NCI-H460 (cell line): ENCODE measurements around the gene APOBEC3B. TPM values are rescaled to one million over a fixed set of nuclear protein-coding genes. Genes with fewer than 3 reads are reported as not detected.
"Not testable (repeated sequence)": the region's sequence is repeated elsewhere in the genome, so short reads cannot be mapped to it uniquely, and the experiment has no call there.

Experiments
- DNase-seq: peaks from one replicate; pipeline ENCODE4 v3.0.0-alpha.2; 2016; ENCODE audit warnings: low read depth; ENCODE audit errors: extremely low read depth
- total RNA-seq: library from RNA; depleted of rRNA; stranded (reverse); fragments of >200 nt; shearing (Covaris generic); gene quantifications from 2 replicates; pipeline ENCODE4 v1.2.3, GENCODE V29; 2014; rRNA removed

Gene APOBEC3B
- total RNA-seq, 1 experiment from 2014 or later = 5.1 TPM

DNA sequence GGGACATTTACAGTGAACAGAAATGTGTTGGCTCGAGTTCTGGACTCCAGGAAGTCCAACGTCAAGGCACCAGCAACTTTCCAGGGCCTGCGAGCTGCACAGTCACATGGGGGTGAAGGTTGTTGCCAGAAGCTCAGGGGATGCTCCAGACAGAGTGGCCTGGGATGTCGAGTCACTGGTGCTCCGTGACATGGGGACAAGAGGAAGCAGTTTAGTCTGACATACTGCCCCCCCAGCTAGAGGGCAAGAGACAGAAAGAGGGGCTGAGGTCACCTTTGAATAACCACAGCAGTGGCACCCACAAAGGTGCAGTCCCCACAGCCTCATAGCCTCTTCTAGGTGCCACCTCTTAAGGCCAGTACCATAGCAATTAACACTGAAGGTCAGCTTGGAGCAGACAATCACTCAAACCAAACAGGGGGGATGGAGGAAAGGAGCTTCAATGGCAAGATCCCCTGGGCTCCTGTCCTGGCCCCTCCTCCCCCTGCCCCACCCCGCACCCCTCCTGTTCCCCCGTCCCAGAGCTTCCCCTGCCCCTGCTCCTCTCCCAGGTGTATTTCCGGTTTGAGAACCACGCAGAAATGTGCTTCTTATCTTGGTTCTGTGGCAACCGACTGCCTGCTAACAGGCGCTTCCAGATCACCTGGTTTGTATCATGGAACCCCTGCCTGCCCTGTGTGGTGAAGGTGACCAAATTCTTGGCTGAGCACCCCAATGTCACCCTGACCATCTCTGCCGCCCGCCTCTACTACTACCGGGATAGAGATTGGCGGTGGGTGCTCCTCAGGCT is 42.6 kb downstream of the APOBEC3B start:
- DNase-seq = no peak

DNA sequence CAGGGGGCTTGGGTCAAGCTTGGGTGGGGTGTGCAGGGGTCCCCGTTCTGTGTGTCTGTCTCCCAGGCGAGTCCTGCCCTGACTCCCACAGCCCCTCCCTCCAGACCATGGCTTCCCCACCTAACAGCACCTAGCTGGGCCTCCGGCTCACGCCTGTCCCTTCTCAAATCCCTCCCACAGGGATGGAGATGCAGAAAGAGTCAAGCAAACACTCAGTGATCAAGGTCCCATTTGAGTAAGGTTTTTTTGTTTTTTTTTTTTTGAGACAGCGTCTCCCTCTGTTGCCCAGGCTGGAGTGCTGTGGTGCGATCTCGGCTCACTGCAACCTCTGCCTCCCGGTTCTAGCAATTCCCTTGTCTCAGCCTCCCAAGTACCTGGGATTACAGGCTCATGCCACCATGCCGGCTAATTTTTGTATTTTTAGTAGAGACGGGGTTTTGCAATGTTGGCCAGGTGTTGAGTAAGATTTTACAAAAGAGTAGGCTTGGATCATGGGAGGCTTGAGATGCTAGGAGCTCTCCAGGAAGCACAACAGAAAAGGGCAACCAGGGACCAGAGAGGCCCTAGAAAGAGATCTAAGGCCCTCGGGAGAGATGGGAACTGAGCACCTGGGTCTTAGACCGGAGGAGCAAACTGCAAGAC is 44.5 kb downstream of the APOBEC3B start:
- DNase-seq = no peak

- no peak for DNase-seq
Measured at GRCh38 chr22:39027717-39028116, 45.6 kb downstream of the APOBEC3B start.

DNA sequence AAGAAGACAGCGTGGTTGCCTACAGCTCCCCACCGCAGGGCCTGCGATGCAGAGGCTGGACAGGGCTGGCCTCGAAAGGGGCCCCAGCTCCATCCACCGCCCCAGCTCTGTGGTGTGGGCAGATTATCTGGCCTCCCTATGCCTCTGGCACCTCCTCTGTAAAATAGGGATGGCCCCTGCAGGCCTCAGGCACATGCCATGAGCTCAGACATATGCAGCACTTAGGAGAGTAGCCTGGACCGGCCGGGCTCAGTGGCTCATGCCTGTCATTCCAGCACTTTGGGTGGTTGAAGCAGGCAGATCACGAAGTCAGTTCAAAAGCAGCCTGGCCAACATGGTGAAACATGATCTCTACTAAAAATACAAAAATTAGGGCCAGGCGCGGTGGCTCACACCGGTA is 46.1 kb downstream of the APOBEC3B start:
- DNase-seq = no peak

GRCh38 chr22:39029227-39029626 is 47.1 kb downstream of the APOBEC3B start:
- no peak for DNase-seq

- no peak for DNase-seq
Measured at GRCh38 chr22:39030705-39031104, 48.6 kb downstream of the APOBEC3B start.

- DNase-seq = not testable (repeated sequence)
Measured at GRCh38 chr22:39031434-39032295, 49.5 kb downstream of the APOBEC3B start.

DNA sequence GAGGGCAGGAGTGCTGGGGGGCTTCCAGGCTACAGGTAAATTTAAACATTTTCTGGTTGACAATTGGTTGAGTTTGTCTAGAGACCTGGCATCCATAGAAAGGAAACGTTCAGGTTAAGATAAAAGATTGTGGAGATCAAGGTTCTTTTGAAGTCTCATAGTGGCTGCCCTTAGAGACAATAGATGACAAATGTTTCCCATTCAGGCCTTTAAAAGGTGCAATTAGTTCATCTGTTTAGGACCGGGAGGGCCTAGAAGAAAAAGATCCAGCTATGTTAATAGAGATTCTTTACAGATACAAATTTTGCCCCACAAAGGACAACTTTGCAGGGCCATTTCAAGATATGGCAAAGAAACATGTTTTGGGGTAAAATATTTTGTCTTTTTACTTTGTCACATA is 54.9 kb downstream of the APOBEC3B start:
- not testable (repeated sequence) for DNase-seq

DNA sequence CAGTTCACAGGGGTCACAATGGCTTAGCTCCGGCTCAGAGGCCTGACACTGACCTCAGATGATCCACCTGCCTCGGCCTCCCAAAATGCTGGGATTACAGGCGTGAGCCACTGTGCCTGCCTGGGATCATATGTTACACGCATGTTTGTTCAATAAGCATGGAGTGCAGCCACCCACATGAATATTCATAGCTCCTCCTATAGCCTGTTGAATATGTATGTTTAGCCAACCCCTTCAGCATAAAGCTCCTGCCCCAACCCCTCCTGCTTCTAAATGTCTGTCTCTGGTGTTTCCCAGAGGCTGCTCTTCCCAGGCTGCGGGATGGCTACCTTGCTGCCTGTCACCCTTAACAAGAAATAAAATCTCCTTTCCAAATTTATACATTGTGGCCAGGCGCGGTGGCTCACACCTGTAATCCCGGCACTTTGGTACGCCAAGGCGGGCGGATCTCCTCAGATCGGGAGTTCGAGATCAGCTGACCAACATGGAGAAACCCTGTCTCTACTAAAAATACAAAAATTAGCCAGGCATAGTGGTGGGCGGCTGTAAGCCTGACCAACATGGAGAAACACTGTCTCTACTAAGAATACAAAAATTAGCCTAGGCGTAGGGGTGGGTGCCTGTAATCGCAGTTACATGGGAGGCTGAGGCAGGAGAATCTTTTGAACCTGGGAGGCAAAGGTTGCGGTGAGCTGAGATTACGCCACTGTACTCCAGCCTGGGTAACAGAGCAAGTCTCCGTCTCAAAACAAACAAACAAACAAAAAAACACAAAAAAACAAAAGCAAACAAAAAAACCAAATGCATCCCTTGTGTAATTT is 57.4 kb downstream of the APOBEC3B start:
- no peak for DNase-seq

DNA sequence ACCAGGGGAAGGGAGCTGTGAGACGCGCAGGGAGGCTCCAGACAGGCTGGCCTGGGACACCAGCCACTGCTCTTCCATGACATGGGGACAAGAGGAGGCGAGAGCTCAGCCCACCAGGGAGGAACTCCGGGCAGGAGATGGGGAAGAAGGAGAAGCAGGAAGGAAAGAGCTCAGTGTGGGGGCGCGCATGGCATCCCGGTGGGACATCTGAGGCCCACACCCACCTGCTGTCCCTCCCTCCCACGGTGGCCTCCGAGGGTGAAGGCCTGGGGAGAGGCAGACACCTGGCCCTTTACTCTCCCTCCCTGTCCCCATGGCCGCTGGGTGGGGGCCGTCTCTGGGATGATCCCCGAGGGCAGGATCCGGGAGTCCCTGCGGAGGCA is 58.0 kb downstream of the APOBEC3B start:
- DNase-seq = not testable (repeated sequence)

GRCh38 chr22:39040538-39041296 is 58.6 kb downstream of the APOBEC3B start, which contains the start of gene APOBEC3F:
Gene APOBEC3F, plus strand, starts transcription at chr22:39040864. Its CDS starts 97 bp downstream, at chr22:39040961.
- DNase-seq = peak; percentile 1

GRCh38 chr22:39041908-39042307 is 59.8 kb downstream of the APOBEC3B start:
- no peak for DNase-seq

Other genes starting within 250 kb of the APOBEC3B start
- 15.6 and 18.5 TPM in 2 replicates for gene SUN2, start 226.3 kb upstream of the APOBEC3B start, total RNA-seq
- gene DNAL4, start 188.2 kb upstream of the APOBEC3B start, total RNA-seq = 6.9 and 9.5 TPM in 2 replicates
- gene NPTXR, start 138.3 kb upstream of the APOBEC3B start, total RNA-seq = 0.12 and 0.37 TPM in 2 replicates
- gene CBX6, start 110.1 kb upstream of the APOBEC3B start, total RNA-seq = 29.3 and 31.8 TPM in 2 replicates
- gene APOBEC3A, start 24.7 kb upstream of the APOBEC3B start, total RNA-seq = not detected in 2 replicates
- 7.2 and 8.0 TPM in 2 replicates for gene APOBEC3C, start 31.9 kb downstream of the APOBEC3B start, total RNA-seq
- gene APOBEC3D, start 38.8 kb downstream of the APOBEC3B start, total RNA-seq = 0.30 TPM in 1 of 2 replicates, not detected in the other
- 0.87 and 1.9 TPM in 2 replicates for gene APOBEC3F, start 58.5 kb downstream of the APOBEC3B start, total RNA-seq
- 0.95 and 1.2 TPM in 2 replicates for gene APOBEC3G, start 94.9 kb downstream of the APOBEC3B start, total RNA-seq
- gene APOBEC3H, start 114.9 kb downstream of the APOBEC3B start, total RNA-seq = not detected in 2 replicates
- 0.45 and 0.78 TPM in 2 replicates for gene CBX7, start 170.3 kb downstream of the APOBEC3B start, total RNA-seq